Activated T-cell treated with anti-CD3 and anti-CD28 coated beads for 1 hour (primary cell): Measurements from ENCODE around the gene MVK.
"Not testable (repeated sequence)": the region's sequence is repeated elsewhere in the genome, so short reads cannot be mapped to it uniquely, and the experiment has no call there.

ENCODE experiments used
- DNase-seq: peaks from one replicate; pipeline ENCODE4 v3.0.0-alpha.2; 2020; ENCODE audit warnings: low read depth

The MVK gene

GRCh38 chr12:109590566-109590965 lies 17.0 kb downstream of the MVK start:
- no peak for DNase-seq

- DNase-seq, result no peak
Observed at GRCh38 chr12:109591041-109591440, 17.4 kb downstream of the MVK start.

GRCh38 chr12:109592195-109592904 lies 18.8 kb downstream of the MVK start:
- no peak for DNase-seq

- no peak for DNase-seq
Observed at GRCh38 chr12:109592905-109593272, 19.3 kb downstream of the MVK start.

DNA sequence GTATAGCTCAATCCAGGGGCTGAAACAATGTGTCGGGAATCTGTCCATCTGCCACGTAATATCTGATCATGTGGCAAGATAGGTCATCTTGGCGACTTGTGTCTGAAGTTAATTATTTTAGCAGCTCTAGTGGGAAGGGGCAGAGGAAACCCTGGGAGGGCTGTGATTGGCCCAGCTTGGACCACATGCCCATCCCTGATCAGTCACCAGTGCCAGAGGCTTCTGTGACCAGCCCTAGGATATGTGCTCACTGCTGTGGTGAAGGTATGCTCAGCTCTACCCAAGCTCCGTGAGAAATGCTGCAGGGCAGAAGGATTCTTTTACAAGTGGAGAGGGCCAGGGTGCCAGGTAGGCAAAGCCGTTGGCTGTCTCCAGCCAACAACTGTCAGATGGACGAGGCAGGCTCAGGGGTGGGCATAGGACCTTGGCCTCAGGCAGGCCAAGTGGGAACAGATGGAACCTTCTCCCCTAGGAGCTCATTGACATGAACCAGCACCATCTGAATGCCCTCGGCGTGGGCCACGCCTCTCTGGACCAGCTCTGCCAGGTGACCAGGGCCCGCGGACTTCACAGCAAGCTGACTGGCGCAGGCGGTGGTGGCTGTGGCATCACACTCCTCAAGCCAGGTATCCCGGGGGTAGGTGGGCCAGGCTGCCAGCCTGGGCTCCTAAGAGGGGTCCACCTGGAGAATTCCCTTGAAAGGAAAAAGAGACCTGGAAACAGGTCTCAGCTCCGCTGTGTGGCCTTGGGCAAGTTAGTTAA lies 21.1 kb downstream of the MVK start:
- DNase-seq, result no peak

DNA sequence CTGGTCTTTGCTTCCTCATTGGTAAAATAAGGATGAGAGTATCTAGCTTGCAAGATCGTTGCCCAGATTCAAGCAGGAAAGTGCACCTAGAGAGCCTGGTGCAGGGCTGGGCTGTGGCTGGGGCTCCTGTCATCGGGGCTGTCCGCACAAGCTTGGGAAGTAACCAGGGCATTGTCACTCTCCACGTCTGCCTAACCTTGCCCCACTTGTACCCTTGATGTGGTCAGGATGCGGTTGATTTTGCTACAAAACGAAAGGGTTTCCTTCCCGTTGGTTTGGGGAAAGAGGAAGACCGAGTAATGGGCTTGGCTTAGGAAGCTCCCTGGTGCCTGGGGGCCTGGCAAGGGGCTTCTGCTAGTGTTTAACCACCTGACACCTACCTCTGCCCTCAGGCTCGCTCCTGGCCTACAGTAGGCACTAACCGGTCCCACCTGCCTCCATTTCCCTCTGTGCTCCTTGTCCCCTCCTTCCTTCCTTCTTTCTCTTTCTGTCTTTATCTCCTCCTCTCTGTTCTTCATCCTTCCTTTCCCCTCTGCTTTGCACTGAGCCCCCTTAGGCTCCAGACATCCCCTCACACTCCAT lies 21.8 kb downstream of the MVK start:
- DNase-seq, result no peak

GRCh38 chr12:109596418-109597244 lies 23.0 kb downstream of the MVK start:
- no peak for DNase-seq

DNA sequence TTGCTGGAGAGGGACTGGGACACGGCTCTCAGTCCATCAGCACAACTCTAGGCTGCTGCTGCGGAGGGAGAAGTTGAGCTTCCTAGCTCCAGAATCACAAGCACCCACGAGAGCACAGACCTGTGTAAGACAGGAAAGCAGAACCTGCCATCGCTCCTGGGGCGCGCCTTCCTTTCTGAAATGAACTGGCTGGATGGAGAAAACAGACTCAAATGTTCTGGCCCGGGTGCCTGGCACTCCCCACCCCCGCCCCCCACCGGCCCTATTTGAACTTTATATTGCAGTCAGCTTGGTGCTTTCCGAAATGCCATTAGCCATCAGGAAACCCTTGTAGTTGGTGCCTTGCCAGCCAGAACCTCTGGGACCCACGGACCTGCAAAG lies 23.8 kb downstream of the MVK start:
- no peak for DNase-seq

DNA sequence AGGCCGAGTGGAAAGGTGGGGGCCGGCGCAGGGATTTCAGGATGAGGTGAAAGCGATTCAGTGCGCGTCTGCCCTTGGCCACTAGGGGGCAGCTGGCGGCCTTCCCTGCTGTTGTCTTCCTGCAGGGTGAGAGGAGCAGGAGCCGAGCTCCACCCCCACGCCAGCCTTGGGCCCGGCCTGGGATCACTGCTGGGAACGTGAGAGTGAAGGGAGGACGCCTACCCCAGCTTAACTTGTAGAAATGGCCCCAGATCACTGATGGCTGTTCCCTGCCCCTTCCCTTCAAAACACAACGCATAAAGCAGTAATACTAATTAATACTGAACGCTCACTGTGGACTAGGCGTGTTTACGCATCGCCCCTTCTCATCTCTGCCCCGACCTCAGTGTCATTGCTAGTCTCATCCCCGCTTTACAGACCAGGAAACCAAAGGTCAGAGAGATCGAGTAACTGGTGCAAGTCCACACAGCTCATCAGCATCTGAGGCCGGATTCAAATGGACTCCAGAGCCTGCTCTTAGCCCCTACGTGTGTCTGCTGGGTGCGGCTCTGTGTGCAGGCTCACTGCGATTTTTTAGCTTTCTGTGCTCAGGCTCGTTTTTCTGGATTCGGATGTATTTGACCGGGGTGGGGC lies 24.3 kb downstream of the MVK start:
- peak; percentile 51 for DNase-seq

DNA sequence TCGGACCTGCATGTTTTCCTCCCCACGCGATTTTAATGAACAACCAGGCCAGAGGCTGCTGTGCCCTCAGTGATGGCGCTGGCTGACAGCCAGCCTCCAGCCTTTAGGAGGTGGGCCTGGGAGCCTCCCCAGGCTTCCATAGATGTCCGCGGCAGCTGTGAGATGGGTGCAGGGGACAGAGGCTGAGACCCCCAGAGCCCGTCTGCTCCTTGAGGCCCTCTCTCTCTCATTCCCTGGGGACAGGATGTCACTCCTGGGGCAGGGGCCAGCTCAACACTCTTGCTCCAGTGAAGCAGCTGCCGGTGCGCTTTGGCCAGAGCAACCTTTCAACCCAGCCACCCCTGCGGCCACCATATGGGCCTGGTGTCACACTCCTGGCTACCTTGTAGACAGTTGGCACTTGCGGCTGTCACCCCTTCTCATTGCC lies 24.8 kb downstream of the MVK start:
- no peak for DNase-seq

- no peak for DNase-seq
Observed at GRCh38 chr12:109599087-109599486, 25.5 kb downstream of the MVK start.

- no peak for DNase-seq
Observed at GRCh38 chr12:109600481-109600880, 26.9 kb downstream of the MVK start.

- no peak for DNase-seq
Observed at GRCh38 chr12:109600995-109601394, 27.4 kb downstream of the MVK start.

GRCh38 chr12:109601557-109601956 lies 28.0 kb downstream of the MVK start:
- DNase-seq, result no peak

- not testable (repeated sequence) for DNase-seq
Observed at GRCh38 chr12:109602132-109602531, 28.5 kb downstream of the MVK start.

GRCh38 chr12:109604132-109604585 lies 30.6 kb downstream of the MVK start:
- DNase-seq, result no peak

GRCh38 chr12:109605016-109605415 lies 31.4 kb downstream of the MVK start:
- DNase-seq, result no peak

DNA sequence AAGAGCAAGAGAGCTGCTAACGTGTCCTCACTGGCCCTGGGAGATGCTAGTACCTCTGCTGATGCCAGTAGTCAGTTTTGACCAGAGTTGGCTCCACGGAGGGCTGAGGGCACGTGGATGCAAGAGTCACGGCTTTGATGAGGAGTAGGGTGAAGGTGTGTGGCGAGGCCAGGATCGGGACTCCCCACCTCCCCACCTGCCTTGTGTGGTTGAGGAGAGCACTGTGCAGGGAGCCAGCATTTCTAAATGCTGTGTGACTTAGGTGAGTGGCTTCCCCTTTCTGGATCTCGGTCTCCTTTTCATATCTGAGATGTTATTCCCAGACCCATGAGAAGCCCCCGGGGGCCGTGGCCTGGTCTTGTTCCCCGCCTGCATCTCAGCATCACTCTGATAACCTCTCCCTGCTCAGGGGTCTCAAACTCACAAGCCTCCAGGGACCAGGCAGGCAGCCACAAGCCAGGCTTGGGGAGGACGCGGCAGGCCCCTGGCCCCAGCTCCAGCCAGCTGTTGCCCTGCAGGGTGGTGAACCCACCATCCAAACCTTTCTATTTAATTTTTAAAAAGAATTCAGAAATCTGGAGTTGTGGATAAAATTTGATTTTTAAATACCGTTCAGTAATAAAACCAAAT lies 32.1 kb downstream of the MVK start:
- DNase-seq, result no peak

DNA sequence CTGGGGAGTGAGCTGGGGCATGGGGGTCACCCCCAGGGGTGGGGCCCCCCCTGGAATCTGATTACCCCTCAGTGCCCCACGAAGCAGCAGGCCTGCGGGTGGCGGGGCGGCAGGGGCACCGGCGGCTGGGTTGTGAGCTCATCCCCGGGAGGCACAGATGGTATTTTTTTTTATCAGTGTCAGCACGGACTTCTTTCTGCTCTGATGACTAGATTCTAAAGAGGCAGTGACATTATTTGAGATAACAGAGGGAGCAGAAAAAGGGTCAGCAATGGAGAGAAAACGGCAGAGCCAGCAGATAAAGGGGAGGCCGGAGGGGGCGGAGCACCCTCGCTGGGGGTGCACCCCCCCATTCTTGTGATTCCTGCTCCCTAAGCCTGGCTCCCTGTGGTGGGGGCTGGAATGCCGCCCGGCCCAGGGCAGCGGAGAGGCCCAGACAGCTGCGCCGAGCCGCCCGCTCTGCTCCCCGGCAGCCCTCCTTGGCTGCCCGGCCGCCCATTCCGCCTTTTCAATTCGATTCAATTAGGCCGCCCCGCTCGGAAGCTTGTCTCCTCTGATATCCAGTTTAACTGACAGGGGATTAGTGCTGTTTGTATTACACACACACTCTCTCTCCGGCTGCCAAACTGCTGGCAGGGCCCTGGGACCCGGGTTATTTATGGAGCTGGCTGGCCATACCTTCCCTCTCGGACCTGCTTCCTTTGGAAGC lies 32.9 kb downstream of the MVK start:
- DNase-seq, result no peak

GRCh38 chr12:109607618-109608017 lies 34.0 kb downstream of the MVK start:
- no peak for DNase-seq

GRCh38 chr12:109608270-109608669 lies 34.7 kb downstream of the MVK start:
- no peak for DNase-seq
